ENCODE data around the gene POLR3K.

- TF ChIP-seq CTCF (IDR thresholded peaks at IDR 0.05; ENCODE audit: low read depth, low read length) (no peak), POLR2A (IDR thresholded peaks at IDR 0.05; ENCODE audit: extremely low read depth, insufficient read length) (no peak)
Measured at GRCh38 chr16:67884-68789, 14.7 kb upstream of the POLR3K start.

Data from NB4 (cell line).